NCI-H82 (cell line): ENCODE results near the gene ZC3HAV1L.
A peak's percentile ranks its signal among the peaks of the same experiment; 100 is the strongest.
"Not testable (repeated sequence)": the region's sequence is repeated elsewhere in the genome, so short reads cannot be mapped to it uniquely, and the experiment has no call there.

ENCODE experiments used
- DNase-seq: peaks from one replicate; lab custom pipeline; 2025; lab: John Stamatoyannopoulos, UW

The ZC3HAV1L gene, protein sequence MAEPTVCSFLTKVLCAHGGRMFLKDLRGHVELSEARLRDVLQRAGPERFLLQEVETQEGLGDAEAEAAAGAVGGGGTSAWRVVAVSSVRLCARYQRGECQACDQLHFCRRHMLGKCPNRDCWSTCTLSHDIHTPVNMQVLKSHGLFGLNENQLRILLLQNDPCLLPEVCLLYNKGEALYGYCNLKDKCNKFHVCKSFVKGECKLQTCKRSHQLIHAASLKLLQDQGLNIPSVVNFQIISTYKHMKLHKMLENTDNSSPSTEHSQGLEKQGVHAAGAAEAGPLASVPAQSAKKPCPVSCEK

DNA sequence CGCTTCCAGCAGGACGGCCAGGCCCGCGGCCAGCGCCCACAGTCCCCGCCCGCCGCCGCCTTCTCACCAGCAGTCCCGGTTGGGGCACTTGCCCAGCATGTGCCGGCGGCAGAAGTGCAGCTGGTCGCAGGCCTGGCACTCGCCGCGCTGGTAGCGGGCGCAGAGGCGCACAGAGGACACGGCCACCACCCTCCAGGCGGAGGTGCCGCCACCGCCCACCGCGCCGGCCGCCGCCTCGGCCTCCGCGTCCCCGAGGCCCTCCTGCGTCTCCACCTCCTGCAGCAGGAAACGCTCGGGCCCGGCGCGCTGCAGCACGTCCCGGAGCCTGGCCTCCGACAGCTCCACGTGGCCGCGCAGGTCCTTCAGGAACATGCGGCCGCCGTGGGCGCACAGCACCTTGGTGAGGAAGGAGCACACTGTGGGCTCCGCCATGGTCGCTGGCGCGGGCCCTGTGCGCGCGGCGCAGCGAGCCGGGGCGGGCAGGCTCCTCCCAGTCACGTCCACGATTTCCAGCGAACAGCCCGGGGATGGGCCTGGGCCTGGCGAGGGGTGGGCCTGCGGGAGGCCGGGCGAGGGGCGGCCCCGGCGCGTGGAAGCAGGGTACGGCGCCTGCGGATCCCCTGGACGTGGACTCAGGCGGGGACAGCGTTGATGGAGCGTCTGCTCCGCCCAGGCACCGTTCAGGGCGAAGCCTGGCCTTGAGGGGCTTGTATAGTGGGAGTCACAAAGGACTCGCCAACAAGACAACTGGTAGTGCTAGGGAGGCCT lies at the start of gene ZC3HAV1L:
TSS of gene ZC3HAV1L (minus strand) at position 457 of the 768 bp plus-strand sequence. CDS start at position 432, 25 bp downstream.
- DNase-seq, result peak; percentile 77

DNA sequence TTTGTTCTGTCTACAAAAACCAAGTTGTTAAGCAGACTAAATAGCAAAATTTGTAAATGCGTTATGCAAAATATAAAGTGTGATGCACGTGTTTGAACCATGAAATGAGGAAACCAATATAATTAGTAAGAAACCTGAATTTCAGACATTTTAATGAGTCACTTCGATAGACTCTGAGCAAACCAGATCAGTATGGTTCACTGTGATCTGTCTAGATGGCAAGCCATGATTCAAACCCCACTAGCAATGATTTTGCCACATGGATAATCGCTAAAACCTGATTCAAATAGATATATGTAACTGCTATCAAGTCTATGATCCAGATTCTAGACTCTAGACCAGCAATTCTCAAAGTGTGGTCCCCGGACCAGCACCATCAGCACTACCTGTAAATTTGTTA lies 48.9 kb upstream of the ZC3HAV1L start:
- no peak for DNase-seq

GRCh38 chr7:139081584-139081983 lies 45.7 kb upstream of the ZC3HAV1L start:
- DNase-seq, result no peak

DNA sequence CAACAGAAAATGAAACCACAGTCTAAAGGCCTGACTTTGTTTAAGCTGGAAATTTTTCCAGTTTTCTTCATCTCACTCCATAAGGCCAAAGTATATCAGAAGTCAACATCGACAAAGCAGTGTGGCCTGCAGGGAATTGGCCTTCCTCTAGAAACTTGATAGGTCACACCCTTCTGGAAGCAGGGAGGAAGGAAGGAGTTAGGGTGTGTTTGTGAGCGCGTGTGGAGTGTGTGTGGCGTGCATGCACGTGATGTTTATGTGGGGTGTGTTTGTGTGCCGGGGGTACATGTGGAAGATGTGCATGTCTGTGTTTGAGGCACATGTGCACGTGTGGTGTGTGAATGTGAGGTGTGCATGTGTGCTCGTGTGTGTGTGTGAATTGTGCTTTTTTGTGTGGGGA lies 45.1 kb upstream of the ZC3HAV1L start:
- no peak for DNase-seq

DNA sequence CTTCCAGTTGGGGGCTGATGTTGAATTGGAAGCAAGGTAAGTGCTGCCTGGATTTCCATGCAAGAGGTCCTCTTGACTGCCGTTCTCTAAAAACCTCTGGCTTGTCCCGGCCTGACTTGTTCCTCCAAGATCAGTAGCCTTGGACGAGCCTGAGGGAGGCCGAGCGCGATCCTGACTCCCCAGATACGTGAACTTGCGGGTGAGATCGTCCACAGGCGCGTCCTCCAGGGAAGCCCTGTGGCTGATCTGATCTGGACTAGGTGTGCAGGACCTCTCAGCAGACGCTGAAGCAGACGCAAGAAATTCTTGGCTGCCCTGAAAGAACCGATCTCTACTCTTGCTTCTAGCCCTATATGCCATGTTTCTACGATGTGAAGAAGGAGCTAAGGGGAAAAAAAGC lies 44.0 kb upstream of the ZC3HAV1L start:
- no peak for DNase-seq

- no peak for DNase-seq
These were observed 43.1 kb upstream of the ZC3HAV1L start for GRCh38 chr7:139078911-139079310.

GRCh38 chr7:139078399-139078798 lies 42.6 kb upstream of the ZC3HAV1L start:
- DNase-seq, result no peak

DNA sequence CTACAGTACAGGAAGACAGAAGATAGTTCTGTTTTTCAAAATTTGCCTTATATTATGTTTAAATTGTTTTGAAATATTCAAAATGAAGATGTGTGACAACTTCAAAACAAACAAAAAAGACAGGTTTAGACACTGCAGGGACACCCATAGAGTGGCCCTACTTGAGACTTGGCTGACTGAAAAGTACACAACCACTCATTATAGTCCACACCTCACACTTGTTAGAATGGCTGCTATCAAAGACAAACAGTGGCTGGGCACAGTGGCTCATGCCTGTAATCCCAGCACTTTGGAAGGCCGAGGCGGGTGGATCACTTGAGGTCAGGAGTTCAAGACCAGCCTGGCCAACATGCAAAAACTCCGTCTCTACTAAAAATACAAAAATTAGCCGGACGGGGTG lies 41.9 kb upstream of the ZC3HAV1L start:
- not testable (repeated sequence) for DNase-seq

- DNase-seq, result no peak
These were observed 40.2 kb upstream of the ZC3HAV1L start for GRCh38 chr7:139075871-139076686.

DNA sequence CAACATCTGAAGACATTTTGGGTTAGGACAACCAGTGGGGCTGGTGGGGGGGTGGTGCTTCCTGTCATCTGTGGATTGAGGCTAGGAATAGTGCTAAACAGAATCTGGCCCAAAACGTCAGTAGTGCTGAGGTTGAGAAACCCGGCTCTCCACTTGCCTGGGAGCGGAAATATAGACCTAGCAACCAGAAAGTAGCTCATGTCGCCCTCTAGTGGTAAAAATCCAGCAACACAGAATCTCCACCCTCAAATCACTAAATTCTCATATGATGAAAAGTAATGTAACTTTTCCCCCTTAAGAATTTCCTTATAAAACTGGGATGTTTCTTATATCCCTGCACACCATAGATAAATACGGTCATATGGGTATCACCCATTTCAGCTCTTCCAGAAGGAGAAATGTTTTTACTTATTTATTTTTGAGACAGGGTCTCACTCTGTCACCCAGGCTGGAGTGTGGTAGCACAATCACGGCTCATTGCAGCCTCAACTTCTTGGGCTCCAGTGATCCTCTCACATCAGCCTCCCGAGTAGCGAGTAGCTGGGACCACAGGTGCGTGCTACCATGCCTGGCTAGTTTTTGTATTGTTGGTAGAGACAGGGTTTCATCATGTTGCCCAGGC lies 39.3 kb upstream of the ZC3HAV1L start:
- DNase-seq, result peak; percentile 86

DNA sequence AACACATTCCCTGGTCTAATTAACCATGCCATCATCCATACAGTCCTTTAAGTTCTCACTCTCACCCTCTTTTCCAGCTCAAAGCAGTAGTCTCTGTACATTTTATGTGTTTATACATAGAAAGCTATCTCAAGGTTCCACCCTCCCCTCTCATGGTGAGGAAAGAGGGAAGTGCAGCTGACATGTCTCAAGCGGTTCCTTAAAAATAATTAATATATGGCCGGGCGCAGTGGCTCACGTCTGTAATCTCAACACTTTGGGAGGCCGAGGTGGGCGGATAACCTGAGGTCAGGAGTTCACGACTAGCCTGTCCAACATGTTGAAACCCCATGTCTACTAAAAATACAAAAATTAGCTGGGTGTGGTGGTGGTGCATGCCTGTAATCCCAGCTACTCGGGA lies 37.0 kb upstream of the ZC3HAV1L start:
- no peak for DNase-seq

GRCh38 chr7:139071680-139072079 lies 35.8 kb upstream of the ZC3HAV1L start:
- no peak for DNase-seq

DNA sequence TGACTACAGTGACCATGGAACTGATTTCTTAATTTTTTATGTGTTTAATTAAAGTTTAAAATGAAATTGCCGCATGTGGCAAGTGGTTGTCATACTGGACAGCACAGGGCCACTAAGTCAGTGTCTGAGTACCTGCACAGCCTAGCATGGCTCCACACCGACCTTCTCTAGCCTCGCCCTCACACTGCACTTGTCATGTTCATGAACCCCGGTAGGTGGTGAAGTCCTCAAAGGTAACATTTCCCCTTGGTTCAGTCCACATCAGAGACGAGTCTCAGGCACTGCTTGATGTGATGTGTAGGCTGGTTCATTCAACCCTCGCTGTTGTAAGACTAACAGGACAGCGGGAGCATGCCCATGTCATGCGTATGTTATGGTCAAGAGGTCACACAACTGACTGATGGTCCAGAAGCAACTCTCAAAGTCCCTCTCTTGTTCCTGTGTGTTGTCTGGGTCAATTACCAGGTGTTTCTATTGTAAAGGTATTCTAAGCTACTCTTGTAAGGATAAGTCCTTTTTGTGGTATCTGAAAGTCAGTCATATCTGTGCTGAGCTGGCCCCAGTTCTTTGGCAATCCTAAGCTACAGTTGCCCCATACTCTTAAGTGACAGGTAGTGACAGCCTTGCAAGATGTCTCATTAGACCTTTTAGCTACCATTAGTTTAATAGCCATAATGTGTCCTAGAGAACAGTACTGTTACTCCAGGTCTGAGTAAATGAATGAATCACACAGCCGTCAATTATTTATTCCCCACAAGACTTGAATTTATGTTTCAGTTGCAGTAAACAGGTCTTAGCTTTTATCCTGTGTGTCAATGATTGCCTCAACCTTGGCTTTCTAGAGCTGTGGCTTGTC lies 32.9 kb upstream of the ZC3HAV1L start:
- no peak for DNase-seq

- no peak for DNase-seq
These were observed 30.5 kb upstream of the ZC3HAV1L start for GRCh38 chr7:139066315-139066714.

GRCh38 chr7:139065323-139065722 lies 29.5 kb upstream of the ZC3HAV1L start:
- DNase-seq, result no peak

DNA sequence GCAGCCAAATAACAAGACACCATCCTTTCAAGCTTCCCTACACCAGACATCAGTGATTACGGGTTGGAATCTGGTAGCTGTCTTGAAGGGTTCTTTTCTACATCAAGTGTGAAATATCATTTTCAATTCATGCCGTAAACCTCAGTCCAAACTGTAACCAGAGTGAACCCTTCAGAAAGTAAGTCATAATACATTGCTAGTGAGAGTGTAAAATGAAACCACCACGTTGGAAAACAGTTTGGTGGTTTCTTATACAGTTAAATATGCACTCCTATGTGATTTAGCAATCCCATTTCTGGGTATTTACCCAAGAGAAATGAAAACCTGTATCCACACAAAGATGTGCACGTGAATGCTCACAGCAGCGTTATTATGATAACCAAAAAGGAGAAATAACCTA lies 25.6 kb upstream of the ZC3HAV1L start:
- DNase-seq, result no peak

GRCh38 chr7:139060695-139061237 lies 24.9 kb upstream of the ZC3HAV1L start:
- no peak for DNase-seq

GRCh38 chr7:139059905-139060304 lies 24.1 kb upstream of the ZC3HAV1L start:
- no peak for DNase-seq

GRCh38 chr7:139058943-139059342 lies 23.1 kb upstream of the ZC3HAV1L start:
- DNase-seq, result no peak

- DNase-seq, result no peak
These were observed 19.8 kb upstream of the ZC3HAV1L start for GRCh38 chr7:139055674-139056073.

- DNase-seq, result not testable (repeated sequence)
These were observed 18.8 kb upstream of the ZC3HAV1L start for GRCh38 chr7:139054656-139055055.
